HG02798 (cell line): ENCODE data around the gene SOX30.
"Not testable (repeated sequence)": the region's sequence is repeated elsewhere in the genome, so short reads cannot be mapped to it uniquely, and the experiment has no call there.

Experiments
- ATAC-seq: cut with Tn5 transposase; IDR thresholded peaks from one replicate; pipeline ENCODE4 v1.9.1; 2021; ENCODE audit warnings: mild to moderate bottlenecking; ENCODE audit not compliant: unreplicated experiment, poor library complexity

SOX30 gene

DNA sequence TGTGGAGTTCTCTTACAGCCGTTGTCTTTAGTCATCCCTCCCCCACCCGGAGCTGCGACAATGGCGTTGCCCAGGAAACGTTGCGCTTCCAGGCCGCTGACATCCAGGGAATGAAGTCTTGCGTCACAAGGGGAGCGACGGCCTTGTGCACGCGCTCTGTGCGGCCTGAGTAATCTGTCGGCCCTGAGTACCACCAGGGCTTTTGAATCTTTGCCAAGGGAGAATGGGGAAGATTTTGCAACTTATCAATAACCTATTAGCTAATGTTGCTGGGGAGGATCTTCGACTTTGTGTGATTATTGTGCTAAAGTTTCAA, at the start of gene SOX30:
Gene SOX30 (minus strand): TSS at position 62 of the 316 bp plus-strand sequence. CDS start 360 bp downstream, outside the sequence.
- ATAC-seq = no peak

DNA sequence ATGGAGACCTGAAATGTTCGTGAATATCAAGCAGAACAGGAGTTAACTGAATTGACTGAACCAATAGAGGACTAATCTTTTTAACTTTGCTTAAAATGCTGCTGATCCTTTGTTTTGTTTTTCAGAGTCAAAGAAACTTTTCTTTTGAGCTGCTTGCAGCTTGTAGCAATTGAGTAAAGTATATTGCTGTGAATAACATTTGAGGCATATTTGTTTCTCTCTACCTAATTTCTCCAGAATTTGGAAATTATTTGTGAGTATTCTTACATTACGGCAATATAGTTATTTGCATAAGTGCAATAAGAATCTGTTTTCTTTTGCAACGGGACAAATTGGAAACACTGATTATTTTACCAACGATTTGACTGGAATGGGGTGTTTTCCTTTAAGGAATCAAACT, 46.4 kb upstream of the SOX30 start:
- not testable (repeated sequence) for ATAC-seq

DNA sequence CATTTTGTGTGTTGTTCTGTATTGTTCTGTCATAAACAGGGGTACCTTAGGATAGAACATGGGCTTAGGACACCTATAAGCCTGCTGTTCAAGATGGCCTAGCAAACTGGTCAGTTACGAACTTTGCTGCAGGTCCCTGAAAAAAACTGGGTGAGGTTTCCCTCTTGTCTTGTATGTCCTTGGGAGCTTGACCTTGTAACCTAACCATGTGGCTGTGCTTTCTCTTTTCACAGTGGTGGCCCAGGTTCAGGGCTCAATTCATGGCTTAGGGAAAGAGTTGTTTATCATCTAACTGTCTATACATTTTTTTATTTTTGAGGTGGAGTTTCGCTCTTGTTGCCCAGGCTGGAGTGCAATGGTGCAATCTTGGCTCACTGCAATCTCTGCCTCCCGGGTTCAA, 43.9 kb upstream of the SOX30 start:
- not testable (repeated sequence) for ATAC-seq

DNA sequence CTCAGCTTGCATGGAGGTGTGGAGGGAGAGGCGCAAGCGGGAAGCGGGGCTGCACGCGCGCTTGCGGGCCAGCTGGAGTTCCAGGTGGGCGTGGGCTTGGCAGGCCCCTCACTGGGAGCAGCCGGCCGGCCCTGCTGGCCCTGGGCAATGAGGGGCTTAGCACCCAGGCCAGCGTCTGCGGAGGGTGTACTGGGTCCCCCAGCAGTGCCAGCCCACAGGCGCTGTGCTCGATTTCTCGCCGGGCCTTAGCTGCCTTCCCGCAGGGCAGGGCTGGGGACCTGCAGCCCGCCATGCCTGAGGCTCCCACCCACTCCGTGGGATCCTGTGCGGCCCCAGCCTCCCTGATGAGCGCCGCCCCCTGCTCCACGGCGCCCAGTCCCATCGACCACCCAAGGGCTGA, 41.6 kb upstream of the SOX30 start:
- not testable (repeated sequence) for ATAC-seq

DNA sequence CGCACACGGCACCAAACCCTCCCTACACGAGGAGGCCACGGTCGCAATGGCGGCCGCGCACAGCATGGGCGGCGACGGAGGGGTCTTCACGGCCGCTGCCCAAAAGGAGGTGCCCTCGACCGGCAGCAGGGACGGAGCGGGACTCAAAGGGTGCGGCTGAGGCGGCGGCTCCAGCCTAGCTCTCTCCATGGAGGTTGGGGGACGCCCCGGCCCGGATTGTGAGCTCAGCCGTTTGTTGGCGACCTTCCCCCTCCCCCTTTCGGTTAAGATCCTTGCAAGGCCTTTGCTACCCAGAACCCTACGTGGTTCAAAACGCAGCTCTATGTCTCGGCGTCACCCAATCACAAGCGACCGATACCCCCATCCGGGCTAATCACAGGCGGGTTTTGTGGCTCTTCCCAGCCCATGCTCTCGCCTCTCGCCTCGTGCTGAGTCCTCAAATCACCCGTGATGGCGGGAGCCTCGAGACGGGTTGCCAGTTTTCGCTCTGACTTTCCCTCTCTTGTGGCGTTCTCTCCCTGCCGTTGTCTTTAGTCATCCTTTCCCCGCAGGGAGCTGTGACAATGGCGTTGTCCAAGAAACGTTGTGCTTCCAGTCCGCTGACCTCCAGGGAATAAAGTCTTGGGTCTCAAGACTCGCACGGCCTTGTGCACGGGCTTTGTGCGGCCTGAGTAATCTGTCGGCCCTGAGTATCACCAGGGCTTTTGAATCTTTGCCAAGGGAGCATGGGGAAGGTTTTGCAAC, 38.6 kb upstream of the SOX30 start:
- ATAC-seq = no peak

DNA sequence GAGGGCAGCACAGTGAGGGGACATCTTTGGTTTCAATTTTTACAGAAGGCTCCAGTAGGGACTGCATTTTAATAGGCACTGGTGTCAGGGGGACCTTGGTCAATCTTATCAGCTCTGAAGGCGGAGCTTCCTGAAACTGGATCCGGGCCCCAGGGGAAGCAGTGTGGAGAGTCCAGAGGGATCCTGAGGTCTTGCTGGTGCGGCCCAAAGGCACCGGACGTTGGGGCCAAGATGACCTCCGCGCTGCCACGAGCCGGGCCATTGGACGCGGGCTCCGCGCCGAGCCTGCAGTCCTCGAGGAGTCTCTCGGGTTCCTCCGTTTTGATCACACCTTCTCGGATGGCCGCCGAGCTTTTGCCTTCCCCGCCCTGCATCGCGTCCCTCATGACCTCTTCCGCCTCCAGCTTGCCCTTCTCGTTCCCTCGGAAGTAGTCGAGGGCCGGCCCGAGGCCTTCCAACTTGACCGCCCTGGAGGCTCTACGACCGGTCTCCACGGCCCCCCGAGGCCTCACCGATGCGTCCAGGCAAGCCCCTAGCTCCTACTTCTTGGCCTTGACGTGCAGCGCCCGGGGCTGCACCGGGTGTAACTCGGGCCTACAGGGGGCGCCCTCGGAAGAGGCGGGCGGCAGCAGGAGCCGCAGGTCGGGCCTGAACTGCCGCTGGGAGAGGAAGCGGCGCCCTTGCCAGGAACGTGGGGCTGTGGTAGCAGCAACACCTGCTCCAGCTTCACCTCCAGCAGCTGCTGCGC, 37.9 kb upstream of the SOX30 start:
- ATAC-seq = no peak

DNA sequence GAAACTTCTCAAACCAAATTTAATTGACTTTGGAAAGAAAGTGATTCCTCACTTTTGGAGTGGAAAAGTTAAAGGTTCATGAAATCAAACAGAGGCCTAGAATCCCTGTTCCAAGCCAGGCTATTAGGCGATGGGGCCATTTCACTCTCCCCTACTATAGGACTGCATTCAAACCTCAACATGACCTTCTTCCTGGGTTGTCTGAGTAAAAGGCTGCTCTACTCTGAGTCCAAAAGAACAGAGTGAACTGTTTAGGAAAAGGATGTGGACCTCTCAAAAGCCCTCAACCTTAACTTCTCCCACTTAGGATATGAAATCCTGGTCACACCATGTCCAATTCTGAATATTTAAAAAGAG, 34.9 kb upstream of the SOX30 start:
- no peak for ATAC-seq

DNA sequence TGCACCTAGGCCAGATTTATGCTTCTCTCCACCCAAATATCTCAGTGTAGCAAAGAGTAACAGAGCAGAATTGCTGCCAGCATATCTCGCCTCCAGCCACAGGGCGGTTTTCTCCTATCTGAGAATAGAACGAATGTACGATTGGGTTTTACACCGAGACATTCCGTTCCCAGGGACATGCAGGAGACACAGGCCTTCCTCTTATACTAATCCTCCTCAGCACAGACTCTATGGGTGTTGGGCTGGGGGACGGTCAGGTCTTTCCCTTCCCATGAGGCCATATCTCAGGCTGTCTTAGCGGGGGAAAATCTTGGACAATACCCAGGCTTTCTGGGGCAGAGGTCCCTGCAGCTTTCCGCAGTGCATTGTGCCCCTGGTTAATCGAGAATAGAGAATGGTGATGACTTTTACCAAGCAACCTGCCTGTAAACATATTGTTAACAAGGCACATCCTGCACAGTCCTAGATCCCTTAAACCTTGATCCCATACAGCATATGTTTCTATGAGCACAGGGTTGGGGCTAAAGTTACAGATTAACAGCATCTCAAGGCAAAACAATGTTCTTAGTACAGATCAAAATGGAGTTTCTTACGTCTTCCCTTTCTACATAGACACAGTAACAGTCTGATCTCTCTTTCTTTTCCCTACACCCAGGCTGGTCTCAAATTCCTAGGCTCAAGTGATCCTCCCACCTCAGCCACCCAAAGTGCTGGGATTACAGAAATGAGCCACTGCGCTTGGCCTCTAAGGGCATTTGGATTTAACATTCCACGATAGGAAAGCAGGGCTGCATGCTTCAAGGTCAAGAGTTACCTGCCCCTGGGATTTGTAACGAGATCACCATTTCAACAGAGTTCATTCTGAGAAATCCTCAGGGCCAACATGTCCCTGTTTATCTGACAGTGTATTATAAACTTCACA, 34.3 kb upstream of the SOX30 start:
- not testable (repeated sequence) for ATAC-seq

DNA sequence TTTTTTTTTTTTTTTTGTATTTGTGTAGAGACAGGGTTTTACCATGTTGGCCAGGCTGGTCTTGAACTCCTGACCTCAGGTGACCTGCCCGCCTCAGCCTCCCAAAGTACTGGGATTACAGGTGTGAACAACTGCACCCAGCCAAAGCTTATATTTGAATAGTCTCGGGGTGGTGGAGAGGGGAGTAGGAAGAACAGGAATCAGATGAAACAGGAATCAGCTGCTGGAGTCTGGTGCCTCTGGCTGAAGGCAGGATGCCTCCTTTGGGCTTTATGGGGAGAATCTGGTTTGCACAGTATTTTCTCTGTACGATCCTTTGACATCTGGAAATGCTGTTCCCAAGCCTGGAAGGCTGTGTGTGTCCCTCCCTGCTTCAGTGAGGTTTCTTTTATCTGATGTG, 30.0 kb upstream of the SOX30 start:
- no peak for ATAC-seq

DNA sequence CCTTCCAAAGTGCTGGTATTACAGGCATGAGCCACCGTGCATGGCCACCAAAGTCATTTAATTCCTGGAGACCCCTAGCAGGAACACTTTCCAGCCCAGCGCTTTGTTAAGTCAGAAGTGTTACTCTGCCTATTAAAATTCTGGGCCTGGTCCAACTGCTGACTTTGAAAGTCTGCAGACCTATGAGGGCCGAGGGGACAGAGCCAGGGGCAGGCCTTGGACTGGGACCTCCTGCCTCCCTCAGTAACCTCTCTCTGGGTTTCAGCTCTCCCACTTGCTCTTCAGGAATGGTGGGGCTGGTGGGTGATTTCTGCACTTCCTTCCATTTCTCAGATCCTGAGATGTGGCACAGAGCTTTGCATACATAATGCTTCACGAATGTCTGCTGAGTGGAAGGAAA, 28.8 kb upstream of the SOX30 start:
- no peak for ATAC-seq

DNA sequence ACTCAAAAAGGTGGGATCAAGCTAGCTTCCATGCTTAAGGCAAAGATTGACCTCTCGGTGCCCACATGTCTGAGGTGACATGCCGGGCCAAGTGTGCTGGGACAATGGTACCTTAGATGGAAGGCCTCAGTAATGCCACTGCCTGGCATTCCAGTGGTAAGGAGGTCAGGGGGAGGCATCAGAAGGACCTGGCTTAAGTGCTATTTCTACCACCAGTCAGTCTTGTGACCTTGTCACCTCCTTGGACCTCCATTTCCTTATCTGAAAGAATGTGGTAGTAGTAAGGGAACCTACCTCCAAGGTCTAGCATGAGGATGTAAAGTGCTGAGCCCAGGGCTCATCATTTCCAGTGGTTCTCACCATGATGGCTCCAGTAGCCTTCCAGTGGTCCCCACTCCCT, 28.0 kb upstream of the SOX30 start:
- no peak for ATAC-seq

DNA sequence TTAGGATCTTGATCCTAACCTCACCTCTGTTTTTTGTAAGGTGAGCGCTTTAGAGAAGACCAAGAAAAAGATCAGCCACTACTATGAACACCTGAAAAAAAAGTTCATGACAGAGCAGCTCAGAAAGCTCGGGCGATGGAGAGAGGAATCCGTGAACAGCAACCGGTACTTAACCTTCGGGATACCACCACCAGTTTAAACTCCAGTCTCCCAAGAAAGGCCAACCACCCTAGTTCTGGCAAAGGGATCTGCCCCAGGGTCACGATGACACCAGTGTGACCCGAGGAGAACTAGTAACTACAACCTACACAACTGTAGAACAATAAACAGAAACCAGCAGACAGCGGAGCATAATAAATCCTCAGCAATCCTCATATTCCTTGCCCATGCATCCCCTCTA, 27.6 kb upstream of the SOX30 start:
- ATAC-seq = no peak

DNA sequence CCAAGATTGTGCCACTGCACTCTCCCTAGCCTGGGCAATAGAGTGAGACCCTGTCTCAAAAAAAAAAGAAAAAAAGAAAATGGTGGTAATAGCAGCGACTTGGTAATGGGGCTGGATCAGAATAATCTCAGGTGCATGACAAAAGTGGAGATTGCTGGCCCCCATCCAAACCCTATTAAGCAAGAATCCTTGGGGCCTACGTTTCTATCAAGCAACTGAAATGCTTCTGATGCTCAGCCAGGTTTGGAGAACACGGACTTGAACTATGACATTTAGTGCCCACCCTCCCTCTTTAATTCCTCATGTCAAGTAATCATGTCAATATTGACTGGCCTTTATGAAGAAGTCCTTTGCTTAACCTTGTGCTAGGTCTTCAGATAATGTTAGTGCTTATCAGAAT, 25.7 kb upstream of the SOX30 start:
- ATAC-seq = no peak

DNA sequence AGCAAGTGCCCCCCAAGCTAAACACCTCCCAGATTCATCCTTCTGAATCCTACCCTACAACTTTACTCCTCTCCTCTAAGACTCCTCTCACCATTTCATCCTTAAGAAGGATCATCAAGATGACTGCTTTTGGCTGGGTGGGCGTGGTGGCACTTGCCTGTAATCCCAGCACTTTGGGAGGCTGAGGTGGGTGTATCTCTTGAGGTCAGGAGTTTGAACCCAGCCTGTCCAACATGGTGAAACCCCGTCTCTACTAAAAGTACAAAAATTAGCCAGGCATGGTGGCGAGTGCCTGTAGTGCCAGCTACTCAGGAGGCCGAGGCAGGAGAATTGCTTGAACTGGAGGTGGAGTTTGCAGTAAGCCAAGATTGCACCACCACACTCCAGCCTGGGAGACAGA, 22.1 kb upstream of the SOX30 start:
- ATAC-seq = not testable (repeated sequence)

DNA sequence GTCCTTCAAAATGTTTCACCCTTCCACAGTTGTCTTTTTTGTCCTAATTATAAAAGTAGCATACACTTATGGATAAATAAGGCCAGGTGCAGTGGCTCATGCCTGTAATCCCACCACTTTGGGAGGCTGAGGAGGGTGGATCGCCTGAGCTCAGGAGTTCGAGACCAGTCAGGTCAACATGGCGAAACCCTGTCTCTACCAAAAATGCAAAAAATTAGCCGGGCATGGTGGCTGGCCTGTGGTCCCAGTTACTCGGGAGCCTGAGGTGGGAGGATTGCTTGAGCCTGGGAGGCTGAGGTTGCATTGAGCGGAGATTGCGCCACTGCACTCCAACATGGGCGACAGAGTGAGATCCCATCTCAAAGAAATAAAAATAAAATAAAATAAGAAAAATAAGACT, 20.7 kb upstream of the SOX30 start:
- no peak for ATAC-seq

DNA sequence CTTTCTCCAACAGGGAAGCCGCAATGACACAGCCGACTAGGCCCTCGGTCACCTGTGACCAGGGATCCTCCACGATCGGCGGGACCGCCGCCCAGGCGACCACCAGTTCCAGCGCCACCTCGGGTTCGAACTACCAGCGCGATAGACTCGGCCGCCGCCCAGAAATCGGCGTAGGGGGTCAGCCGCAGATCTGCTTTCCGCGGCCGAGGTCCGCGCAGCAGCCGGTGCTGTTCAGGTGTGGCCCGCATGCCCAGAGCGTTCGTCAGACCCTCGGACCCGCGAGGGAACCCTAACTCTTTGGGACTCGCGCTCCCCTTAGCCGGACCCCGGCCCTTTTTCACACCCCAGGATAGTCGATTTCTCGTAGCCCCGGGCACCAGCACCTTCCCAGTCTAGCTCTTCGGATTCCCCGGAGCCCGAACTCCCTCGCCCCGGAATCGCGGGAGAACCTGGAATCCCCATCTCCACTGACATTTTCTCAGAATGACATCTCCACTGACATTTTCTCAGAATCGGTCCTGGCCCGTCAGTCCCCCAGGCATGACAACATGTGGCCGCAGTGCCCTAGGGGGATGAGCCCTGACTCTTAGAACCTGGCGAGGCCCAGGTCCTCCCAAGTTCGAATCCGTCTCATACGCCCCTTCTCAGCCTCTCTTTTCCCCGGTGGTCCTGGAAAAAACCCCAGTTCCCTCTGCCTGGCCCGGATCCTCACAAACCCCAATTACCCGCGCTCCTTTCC, 19.5 kb upstream of the SOX30 start:
- no peak for ATAC-seq

DNA sequence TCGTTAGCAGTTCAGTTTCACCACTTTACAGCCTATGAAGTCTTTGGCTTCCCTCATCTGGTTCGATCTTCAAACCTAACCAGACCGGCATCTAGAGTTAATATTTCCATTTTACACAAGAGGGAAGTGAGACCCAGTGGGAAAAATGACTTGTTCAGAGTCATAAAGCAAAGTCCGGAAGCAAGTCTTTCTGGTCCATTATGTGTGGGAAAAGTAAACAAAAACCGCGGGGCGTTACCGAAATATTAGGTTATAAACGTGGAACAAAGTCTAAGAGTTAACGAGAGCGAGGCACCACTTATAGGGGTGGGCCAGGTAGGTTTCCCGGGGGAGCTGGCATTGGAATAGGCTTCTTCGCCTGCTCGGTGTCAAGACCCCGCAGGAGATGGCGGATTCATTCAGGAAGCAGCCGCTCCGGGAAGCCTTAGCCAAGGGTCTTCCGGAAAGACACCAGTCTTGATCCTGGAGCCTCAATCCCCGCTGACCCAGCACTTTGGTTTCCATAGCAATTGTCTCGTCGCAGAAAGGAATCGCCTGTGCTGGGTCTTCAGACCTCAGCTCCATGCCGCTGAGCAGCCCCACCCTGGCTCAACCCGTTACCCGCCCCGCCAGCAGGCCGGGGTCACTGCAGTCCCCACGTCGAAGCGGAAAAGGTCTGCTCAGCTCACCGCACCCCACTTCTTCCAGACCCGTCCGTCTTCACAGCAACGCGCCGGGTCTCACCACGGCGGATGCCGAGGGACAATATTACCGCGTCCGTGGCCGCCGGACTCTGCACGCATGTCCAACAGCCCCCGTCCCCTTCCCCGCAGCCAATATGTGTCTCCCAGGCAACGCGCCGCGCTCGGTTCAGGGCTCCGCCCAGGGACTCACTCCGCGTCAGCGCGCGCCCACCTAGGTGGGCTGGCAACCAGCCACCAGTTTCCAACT, 18.7 kb upstream of the SOX30 start, which contains the start of gene C5orf52:
Gene C5orf52 (plus strand): TSS at position 872 of the 930 bp plus-strand sequence. CDS start 82 bp downstream, outside the sequence.
- ATAC-seq = no peak

DNA sequence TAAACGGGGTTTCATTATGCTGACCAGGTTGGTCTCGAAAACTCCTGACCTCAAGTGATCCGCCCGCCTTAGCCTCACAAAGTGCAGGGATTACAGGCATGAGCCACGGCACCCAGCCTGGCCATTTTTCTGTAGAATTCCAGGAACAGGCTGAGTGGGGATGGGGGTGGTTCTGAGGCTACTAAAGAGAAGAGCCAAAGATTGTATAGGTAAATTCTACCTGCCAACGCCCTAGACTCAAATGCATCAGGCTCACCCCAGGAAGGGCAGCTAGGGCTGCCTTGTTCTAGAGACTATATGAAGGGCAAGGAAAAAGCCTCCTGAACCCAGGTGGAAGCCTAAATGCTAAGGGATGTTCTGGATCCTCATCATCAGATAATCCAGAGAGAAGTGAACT, 17.5 kb upstream of the SOX30 start:
- no peak for ATAC-seq

DNA sequence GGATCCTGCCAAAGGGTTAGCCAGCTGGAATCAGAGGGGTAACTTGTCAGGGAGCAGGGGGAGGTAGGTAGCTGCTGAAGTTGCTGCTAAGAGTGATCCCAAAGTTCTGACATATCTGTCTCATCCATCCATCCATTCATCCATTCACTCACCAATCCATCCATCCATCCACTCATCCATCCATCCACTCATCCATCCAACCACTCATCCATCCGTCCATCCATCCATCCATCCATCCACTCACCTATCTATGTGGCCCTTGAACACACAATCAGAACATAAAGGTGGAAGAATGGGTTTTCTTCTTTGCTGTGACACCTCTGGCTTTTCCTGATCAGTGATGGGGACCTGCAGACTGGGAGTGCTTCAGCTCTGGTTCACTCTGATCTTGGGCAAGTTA, 16.1 kb upstream of the SOX30 start:
- ATAC-seq = no peak
